NCI-H1436 (cell line): Measurements from ENCODE around the gene CELA3B.
"Not testable (repeated sequence)": the region's sequence is repeated elsewhere in the genome, so short reads cannot be mapped to it uniquely, and the experiment has no call there.

ENCODE experiments used
- DNase-seq: peaks from one replicate; lab custom pipeline; 2025; lab: John Stamatoyannopoulos, UW

The CELA3B gene

GRCh38 chr1:21942959-21943640 is 33.7 kb upstream of the CELA3B start:
- DNase-seq: not testable (repeated sequence)

DNA sequence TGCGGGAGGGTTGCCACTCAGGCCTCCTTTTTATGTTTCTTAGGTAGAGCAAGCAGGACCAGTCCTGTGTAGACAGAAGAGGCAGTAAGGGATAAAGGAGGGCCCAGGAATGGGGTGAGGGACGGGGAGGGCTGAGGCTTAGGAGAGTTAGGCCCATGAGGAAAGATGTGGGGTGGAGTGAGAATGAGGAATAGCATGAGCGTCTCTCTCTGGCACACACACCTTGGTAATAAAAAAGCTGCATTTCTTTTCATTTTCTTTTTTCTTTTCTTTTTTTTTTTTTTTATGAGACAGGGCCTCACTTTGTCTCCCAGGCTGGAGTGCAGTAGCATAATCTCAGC is 32.1 kb upstream of the CELA3B start:
- no peak for DNase-seq

- DNase-seq: no peak
Observed at GRCh38 chr1:21946836-21947587, 29.8 kb upstream of the CELA3B start.

- DNase-seq: no peak
Observed at GRCh38 chr1:21950734-21951133, 26.1 kb upstream of the CELA3B start.

GRCh38 chr1:21951226-21951870 is 25.5 kb upstream of the CELA3B start:
- DNase-seq: no peak

DNA sequence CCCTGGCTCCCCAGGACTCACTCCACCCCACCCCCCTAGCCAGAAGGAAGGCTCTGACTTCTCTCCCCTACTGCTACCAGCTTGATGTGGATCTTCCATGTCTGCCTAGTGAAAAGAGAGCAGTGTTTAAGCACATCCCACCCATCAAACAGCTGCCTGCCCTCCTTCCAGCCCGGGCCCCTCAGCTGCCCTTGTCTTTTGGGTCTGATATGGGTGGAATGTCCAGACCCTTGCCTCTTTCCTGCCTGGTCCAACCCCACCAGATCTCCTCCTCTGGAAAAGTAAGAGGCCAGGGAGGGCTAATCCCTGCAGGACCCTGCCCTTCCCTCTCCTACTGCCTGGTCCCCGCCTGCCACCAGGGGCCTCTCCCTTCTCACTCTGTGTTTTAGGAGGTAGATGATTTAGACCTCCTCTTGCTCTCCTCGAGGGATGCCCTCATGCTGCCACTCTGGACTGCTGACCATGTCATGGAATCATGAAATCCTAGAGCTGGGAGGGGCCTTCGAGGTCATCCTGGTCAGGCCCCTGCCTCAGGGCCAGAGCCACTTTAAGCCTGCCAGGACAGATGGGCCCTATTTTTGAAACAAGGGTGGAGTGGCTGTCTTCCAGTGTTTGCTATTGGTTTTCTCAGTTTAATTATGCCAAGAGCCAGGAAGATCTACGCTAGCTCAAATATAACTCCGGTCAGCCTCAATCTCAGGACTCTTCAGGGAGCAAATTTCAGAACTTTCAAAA is 23.9 kb upstream of the CELA3B start:
- DNase-seq: no peak

GRCh38 chr1:21955058-21955457 is 21.8 kb upstream of the CELA3B start:
- no peak for DNase-seq

- no peak for DNase-seq
Observed at GRCh38 chr1:21955501-21956281, 21.1 kb upstream of the CELA3B start.

DNA sequence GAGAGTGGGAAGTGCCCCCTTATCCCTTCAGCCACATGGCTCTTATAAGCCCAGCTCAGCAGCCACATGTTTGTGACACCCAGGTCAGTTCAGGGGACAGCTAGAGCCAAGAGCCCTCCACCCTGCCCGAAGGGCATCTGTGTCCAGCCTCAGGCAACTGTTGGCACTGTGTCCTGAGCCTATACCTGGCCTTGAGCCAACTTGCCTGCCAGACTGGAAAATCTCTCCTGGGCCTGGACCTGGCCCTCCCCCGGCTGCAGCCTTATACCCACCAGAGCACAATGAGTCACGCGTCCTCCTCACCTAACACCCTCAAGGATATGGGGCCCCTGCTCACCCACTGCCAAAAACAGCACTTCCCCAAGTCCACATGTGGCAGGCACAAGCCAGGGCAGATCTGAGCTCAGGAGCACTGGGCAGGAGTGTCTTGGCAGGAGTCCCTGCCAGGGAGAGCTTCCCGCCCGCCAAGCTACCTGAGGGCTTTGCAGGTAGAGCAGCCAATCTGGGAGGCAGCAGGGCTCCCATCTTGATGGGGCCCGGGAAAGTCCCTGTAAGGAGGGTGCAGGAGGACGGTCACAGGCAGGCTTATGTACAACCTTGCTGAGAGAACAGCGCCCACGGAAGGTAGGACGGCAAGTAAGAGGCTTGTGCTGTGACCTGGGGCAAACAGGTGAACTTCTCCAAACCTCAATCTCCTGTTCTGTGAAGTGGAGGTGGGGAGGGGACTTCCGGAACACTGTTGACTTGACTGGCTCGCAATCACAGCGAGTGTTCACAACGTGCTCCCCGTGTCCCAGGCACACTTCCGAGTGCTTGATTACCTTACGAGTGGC is 19.9 kb upstream of the CELA3B start:
- no peak for DNase-seq

DNA sequence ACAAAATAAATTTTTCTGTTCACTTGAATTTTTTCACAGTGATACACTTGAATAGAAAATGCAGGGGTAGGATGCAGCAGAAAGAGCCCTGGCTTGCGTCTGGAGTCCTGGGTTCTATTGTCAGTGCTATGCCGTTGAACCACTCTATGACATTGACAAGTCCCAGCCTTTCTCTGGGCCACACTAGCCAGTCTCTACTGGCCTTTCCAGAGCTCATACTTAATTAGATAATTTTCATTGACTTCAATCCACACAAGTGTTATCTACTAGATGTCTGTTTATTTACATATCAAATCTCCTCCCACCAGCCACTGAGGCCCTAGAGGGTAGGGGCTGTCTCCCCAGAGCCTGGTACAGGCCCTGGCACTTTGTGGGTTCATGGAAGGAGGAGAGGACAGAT is 15.5 kb upstream of the CELA3B start:
- no peak for DNase-seq

DNA sequence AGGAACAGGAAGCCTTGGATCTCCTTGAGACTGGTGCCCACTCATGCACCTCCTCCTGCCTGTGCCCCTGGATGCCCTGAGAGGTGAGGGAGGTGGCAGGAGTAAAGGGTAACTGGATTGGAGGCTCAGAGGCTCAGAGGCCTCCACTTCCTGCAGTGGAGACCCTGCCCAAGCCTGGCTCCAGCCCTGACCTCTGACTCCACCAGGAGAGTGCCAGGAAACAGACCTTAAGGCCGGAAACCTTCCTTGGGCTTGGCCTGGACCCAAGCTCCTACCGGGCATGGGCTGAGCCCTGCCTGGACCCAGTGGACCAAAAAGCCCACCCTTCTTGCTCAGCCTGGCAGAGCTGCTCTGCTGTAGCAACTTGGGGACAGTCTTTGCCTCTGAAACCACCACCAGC is 15.0 kb upstream of the CELA3B start:
- no peak for DNase-seq

DNA sequence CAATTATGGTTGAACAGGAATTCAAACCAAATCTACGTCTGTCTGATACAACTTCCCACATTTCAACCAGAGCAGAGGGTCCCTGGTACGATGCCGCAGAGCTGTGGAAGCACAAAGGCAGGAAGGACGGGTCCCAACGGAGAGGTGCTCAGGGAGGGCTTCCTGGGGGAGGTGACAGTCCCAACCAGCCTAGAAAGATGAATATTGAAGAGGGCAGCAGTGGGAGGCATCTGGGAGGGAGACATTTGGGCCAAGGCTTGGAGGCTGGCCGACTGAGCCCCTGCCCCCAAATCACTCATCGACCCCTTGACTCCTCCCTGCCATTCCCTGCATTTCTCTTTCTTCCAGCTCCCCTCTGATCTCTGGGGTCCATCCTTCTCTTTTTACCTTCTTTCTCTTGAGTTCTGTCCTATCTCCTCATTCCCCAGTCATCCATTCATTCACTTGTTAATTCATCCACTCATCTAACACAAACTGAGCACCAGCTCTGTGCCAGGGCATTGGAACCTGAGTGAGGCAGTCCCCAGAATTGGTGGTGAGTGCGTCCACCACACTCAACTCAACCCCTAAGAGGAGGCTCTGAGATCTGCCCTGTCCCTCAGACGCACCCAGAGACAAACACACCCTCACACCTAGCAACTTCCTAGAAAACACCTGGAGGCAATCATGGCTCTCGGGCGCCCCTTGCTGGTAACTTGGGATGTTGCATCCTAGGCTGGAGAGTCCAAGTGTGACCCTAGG is 13.2 kb upstream of the CELA3B start:
- peak; percentile 61 for DNase-seq

GRCh38 chr1:21966247-21967000 is 10.4 kb upstream of the CELA3B start:
- DNase-seq: no peak

GRCh38 chr1:21967216-21967615 is 9.6 kb upstream of the CELA3B start:
- DNase-seq: not testable (repeated sequence)

DNA sequence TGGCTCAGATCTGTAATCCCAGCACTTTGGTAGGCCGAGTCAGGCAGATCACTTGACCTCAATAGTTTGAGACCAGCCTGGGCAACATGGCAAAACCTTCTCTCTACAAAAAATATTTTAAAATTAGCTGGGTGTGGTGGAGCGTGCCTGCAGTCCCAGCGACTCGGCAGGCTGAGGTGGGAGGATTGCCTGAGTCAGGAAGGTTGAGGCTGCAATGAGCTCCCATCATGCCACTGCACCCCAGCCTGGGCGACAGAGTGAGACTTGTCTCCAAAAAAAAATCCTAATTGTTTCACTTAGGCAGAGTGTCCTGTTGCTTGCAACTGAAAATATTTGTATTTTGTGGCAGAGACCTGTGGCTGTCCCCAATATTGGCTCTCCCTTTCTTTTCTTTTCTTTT is 7.8 kb upstream of the CELA3B start:
- not testable (repeated sequence) for DNase-seq

DNA sequence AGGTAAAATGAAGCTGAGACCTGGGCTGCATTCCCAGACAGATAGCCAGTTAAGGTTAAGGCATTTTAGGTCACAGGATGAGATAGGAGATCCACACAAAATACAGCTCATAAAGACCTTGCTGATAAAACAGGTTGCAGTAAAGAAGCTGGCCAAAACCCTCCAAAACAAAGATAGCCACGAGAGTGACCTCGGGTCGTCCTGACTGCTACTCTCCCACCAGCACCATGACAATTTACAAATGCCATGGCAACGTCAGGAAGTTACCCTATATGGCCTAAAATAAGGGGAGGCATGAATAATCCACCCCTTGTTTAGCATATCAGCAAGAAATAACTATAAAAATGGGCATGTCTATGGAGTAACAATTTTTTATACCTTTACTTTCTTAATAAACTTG is 6.3 kb upstream of the CELA3B start:
- DNase-seq: not testable (repeated sequence)

- not testable (repeated sequence) for DNase-seq
Observed at GRCh38 chr1:21972973-21973441, 3.8 kb upstream of the CELA3B start.

DNA sequence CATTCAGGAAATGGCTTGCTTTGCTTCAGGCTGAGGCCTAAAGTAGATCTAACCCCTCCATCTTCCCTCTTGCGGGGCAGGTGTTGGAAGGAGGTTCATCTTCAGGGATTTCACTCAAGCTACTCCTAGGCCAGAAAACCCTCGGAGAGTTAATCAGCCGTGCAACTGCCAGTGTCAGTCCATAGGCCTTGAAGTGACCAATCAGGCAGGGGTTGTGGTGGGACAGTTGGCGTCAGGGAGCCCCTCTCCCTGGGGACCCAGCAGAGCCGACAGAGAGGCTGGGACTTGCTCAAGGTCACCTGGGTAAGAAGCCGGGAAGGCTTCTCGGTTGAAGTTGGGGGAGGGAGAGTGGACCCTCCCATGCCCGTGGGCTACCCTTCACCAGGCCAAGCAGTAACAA is 2.9 kb upstream of the CELA3B start:
- DNase-seq: not testable (repeated sequence)

DNA sequence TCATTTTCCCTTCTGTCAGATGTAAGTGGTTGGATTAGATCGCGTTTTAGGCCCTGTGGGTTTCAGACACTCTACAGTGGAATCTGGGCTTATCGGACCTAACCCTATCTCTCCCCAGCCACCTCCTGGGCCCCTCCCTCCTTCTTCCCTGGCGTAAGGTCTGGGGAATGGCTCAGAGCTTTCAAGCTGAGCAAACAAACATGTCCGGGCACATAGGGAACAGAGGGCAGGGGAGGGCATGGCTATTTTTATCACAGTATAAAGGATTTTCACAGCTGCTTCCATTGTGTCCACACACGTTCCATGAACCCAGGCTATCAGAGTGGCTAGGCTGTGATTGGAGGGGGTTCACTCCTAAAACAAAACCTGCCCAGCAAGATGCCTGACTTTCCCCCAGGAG is 2.1 kb upstream of the CELA3B start:
- DNase-seq: not testable (repeated sequence)
